ENCODE data around the gene ANO1.

The ANO1 gene

GRCh38 chr11:70082829-70083228 lies 4.7 kb downstream of the ANO1 start:
- no peak overlapping the region for H3K4me3 ChIP-seq (ENCODE audit: control insufficient read depth, low read depth, low read length)
- no peak for DNase-seq (ENCODE audit: low read depth)
- TF ChIP-seq, protein P1, sequence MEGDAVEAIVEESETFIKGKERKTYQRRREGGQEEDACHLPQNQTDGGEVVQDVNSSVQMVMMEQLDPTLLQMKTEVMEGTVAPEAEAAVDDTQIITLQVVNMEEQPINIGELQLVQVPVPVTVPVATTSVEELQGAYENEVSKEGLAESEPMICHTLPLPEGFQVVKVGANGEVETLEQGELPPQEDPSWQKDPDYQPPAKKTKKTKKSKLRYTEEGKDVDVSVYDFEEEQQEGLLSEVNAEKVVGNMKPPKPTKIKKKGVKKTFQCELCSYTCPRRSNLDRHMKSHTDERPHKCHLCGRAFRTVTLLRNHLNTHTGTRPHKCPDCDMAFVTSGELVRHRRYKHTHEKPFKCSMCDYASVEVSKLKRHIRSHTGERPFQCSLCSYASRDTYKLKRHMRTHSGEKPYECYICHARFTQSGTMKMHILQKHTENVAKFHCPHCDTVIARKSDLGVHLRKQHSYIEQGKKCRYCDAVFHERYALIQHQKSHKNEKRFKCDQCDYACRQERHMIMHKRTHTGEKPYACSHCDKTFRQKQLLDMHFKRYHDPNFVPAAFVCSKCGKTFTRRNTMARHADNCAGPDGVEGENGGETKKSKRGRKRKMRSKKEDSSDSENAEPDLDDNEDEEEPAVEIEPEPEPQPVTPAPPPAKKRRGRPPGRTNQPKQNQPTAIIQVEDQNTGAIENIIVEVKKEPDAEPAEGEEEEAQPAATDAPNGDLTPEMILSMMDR (IDR thresholded peaks at IDR 0.05; ENCODE audit: control insufficient read depth, insufficient read depth, low read depth, low read length, missing control alignments) = peak; percentile 41

- DNase-seq (ENCODE audit: low read depth) = no peak
- TF ChIP-seq, protein P1 (IDR thresholded peaks at IDR 0.05; ENCODE audit: control insufficient read depth, insufficient read depth, low read depth, low read length, missing control alignments) = no peak
Measured at GRCh38 chr11:70084046-70084984, 6.2 kb downstream of the ANO1 start.

DNA sequence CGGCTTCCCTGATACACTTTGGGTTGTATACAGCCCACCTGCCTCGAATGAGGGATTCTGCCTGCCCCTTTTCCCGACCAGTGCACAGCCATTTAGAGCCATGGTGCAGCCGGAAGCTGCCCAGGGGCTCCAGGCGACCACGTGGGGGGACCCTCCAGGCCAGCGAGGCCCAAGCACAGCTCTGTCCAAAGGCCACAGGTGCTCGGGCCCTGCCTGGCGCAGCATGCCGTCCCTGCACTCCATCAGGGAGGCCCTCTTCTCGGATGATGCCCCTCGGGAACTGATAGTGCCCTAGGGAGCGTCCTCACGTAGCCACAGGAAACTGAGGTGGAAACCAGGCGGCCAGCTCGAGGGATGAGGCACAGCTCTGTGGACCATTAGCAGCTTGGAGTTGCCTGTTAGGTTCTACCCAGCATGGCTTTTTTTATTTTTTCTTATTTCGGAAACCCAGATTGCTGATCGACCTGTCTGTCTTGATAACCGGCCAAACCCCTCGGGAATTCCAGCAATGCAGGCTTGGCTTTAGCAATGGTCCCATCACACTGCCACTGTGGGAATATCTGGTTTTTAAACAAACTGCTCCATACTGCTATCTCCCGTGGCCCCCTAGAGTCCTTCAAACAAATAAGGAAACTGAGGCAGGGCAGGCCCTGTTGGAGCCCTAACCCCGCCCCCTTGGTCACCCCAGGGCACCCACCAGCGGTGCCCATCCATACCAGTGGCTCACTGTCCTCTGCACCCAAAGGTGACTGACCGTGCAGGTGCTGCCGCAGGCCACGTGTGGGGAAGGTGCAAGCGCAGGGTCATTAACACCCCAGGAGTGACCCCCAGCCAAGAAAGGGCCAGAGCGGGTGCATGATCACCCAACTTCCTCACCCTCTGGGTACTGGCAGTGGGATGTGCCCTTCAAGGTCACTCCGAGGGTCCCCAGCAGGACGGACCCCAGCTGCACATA lies 8.0 kb downstream of the ANO1 start:
- no peak for DNase-seq (ENCODE audit: low read depth)

More at GRCh38 chr11:70084046-70084984, 6.2 kb downstream of the ANO1 start:
- H3K4me3 ChIP-seq (ENCODE audit: control insufficient read depth, low read depth, low read length) = no peak overlapping the region

DNA sequence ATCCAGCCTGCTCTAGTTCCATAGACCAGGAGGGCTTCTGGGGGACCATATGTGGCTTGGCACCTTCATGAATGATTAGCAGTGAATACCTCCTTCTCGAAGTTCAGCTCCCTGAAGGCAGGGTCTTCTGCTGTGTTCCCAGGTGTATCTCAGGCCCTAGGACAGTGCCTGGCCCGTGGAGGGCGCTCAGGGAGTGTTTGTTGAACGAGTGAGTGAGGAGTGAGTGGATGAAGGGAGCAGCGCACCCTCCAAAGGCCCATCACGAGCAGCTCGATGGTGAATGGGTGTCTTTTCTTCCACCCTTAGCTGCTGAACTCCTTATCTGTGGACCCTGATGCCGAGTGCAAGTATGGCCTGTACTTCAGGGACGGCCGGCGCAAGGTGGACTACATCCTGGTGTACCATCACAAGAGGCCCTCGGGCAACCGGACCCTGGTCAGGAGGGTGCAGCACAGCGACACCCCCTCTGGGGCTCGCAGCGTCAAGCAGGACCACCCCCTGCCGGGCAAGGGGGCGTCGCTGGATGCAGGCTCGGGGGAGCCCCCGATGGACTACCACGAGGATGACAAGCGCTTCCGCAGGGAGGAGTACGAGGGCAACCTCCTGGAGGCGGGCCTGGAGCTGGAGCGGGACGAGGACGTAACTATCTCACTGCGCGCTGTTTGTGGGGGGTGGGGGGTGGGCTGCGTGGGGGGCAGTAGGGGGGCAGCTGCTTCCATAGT lies 9.5 kb downstream of the ANO1 start:
- no peak for DNase-seq (ENCODE audit: low read depth)
- TF ChIP-seq, protein P1 (IDR thresholded peaks at IDR 0.05; ENCODE audit: control insufficient read depth, insufficient read depth, low read depth, low read length, missing control alignments) = no peak
- no peak overlapping the region for H3K4me3 ChIP-seq (ENCODE audit: control insufficient read depth, low read depth, low read length)

More for the DNA sequence above, 8.0 kb downstream of the ANO1 start:
- H3K4me3 ChIP-seq (ENCODE audit: control insufficient read depth, low read depth, low read length) = no peak overlapping the region
- TF ChIP-seq, protein P1 (IDR thresholded peaks at IDR 0.05; ENCODE audit: control insufficient read depth, insufficient read depth, low read depth, low read length, missing control alignments) = no peak

GRCh38 chr11:70088735-70089250 lies 10.7 kb downstream of the ANO1 start:
- TF ChIP-seq, protein P1 (IDR thresholded peaks at IDR 0.05; ENCODE audit: control insufficient read depth, insufficient read depth, low read depth, low read length, missing control alignments) = no peak
- no peak overlapping the region for H3K4me3 ChIP-seq (ENCODE audit: control insufficient read depth, low read depth, low read length)
- DNase-seq (ENCODE audit: low read depth) = no peak
